GM19328 (cell line): ENCODE results near the gene CSTF1.
"Not testable (repeated sequence)": the region's sequence is repeated elsewhere in the genome, so short reads cannot be mapped to it uniquely, and the experiment has no call there.

Source experiments
- ATAC-seq: cut with Tn5 transposase; IDR thresholded peaks from one replicate; pipeline ENCODE4 v1.9.1; 2021; ENCODE audit warnings: mild to moderate bottlenecking, moderate library complexity; ENCODE audit not compliant: unreplicated experiment

The CSTF1 gene

GRCh38 chr20:56403465-56403864, 11.0 kb downstream of the CSTF1 start:
- no peak for ATAC-seq

DNA sequence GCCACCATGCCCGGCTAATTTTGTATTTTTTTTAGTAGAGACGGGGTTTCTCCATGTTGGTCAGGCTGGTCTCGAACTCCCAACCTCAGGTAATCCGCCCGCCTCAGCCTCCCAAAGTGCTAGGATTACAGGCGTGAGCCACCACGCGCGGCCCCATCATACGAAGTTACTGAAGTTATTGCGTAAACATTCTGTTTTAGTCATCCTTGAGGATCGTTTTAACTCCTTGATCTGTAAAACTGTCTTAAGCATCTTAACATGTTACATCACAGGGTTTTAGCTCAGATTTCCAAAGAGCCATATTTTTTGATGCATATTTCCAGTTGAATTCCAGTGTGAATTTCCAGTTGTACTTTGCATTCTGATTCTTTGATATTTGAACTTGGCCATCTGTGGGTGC, 12.9 kb downstream of the CSTF1 start:
- not testable (repeated sequence) for ATAC-seq

DNA sequence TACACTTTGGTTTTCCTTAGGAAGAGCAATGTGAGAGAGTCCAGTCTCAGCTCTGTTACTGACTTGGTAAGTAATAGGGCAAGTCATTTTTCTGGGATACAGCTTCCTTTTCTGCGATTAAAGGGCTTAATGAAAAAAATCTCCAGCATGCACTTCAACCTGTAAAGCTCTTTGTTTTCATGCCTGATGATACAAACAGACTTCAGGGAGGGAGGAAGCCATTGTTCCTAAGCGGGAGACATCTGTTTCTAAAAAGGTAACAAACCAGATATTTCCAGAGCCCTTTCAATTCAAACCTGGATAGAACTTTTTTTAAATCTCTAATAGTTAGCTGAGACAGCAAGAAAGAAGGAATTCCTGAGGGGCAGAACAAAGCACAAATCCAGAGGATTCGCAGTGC, 14.5 kb downstream of the CSTF1 start:
- no peak for ATAC-seq

DNA sequence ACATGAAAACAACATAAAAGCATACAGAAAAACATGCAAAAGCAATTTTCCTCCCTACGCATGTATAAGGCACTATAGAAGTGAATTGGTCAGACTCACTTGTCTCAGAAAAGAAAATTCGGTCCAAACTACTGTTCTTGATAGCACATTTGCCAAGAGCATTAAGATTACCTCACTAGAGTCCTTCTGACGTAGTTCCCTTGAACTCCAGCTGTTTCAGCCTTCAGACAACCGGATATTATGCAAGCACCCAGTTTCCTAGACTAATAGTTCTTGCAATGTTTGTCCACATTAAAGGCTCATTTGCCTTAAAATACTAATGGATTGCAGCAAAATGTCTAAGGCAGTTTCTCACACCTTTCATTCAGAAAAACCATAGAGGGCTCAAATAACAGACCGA, 17.1 kb downstream of the CSTF1 start:
- ATAC-seq, result no peak

DNA sequence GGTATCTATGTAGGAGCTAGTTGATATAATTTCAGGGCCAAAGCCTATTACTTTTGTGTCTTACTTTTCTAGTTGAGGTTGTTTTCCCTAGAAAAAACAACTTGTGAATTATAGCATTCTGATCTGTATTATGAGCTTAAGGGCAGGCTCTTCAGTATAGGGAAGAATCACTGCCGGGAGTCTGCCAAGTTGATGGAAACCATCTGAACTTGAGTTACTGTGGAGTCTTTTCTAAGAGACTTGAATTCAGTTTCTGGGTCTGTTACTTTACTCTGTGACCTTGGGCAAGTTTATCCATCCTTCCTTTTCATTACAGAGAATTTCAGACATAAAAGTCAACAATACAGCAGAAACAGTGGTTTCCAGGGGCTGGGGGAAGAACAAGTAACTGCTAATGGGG, 17.5 kb downstream of the CSTF1 start:
- ATAC-seq, result no peak

DNA sequence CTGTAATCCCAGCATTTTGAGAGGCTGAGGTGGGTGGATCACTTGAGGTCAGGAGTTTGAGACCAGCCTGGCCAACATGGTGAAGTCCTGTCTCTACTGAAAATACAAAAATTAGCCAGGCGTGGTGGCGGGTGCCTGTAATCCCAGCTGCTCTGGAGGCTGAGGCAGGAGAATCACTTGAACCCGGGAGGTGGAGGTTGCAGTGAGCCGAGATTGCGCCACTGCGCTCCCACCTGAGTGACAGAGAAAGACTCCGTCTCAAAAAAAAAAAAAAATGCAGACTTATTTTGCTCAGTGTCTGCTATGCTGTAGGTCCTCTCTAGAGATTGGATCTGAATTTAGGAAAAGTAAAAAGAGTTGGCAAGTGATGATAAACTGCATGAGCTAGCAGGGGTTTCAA, 18.8 kb downstream of the CSTF1 start:
- ATAC-seq, result not testable (repeated sequence)

- ATAC-seq, result peak; percentile 75
Measured at GRCh38 chr20:56411759-56412472, 19.5 kb downstream of the CSTF1 start, which contains the start of gene CASS4. Gene CASS4 (plus strand): TSS chr20:56412260. CDS start chr20:56412459, 199 bp downstream.

DNA sequence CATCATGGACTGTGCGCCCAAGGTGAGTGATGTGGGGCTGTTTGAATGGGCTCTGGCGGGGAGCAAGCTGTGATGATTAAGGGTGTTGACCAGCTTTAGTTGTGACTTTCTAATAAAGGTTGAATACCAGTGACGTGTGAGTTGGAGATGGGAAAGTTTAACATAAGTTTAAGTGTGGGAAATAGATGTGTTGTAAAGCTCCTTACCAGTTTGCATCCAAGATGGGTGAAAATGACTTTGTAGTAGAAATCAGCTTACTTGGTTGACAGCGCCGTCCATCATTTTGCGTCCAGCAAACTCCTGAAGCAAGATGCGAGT, 20.0 kb downstream of the CSTF1 start:
- ATAC-seq, result no peak

- ATAC-seq, result no peak
Measured at GRCh38 chr20:56412949-56413348, 20.5 kb downstream of the CSTF1 start.

DNA sequence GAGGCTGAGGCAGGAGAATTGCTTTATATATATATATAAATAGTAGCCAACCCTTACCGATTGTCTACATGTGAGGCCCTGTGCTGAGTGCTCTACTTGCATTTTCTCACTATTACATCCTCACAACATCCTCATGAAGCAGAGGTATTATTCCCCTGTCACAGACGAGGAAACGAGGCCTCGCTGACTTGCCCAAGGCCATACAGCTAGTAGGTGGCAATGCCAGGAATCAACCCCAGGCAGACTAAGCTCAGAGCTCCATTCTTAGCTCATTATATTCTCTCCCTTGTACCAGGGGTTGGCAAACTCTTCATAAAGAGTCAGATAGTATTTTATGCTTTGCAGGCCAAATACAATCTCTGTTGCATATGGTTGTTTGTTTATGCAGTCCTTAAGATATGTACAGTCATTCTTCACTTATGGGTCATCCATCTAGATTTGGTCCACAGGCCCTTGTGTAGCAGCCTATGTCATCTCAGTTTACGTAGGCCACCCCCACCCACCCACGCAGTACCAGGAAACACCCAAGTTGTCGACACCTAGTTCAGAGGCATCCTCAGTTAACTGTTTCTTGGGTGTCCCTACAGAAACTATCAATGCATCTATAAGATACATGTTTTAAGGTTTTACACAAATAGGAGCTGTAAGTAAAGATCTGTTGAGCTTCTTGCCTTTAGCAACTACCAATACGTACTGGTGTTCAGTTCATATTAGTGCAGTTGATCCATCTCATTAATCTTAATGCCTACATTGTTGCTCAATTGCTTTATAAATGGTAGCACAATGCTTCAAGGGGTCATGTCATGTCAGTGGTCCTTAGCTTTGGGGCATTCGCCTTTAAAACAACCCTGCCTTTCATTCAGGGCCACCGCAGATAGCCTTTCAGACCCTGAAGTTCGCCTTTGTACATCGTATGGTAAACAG, 22.7 kb downstream of the CSTF1 start:
- no peak for ATAC-seq

- ATAC-seq, result no peak
Measured at GRCh38 chr20:56417402-56417801, 25.0 kb downstream of the CSTF1 start.

- ATAC-seq, result no peak
Measured at GRCh38 chr20:56417911-56418310, 25.5 kb downstream of the CSTF1 start.

DNA sequence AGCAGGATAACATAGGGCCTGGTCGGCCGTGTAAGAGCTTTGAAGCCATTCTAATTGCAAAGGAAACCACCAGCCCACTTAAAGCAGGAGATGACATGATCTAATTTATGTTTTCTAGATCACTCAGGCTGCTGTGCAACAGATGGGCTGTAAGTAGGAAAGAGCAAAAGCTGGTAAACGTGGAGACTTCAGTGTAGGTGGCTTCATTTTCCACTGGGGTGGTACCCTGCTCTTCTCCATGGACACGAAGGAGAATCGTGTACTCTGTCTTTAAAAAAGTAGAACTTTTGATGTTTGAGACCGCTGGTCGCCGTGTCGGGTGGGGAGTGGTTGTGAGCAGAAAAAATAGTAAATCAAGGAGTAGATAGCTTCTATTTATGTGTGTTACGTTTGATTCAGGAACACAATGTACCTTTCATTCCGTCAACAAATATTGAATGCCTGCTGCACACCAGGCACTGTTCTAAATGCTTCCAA, 26.0 kb downstream of the CSTF1 start:
- ATAC-seq, result no peak

DNA sequence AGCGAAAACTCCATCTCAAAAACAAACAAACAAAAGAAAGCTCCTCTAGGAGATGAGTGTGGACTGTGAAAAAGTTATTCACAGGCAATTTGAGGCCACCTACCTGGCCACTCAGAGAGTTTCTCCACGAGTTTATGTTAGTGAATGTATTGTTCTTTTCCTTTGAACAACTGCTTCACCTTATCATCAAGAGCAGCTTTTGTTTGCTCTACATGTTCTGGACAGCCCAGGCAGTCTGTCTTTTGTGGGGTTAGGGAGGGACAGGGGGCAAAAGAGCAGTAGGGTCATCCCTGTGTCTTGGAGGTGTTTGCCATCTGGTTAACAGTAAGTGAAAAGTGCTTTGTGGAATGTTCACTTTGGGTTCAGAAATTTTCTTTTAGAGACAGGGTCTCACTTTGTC, 27.6 kb downstream of the CSTF1 start:
- no peak for ATAC-seq

DNA sequence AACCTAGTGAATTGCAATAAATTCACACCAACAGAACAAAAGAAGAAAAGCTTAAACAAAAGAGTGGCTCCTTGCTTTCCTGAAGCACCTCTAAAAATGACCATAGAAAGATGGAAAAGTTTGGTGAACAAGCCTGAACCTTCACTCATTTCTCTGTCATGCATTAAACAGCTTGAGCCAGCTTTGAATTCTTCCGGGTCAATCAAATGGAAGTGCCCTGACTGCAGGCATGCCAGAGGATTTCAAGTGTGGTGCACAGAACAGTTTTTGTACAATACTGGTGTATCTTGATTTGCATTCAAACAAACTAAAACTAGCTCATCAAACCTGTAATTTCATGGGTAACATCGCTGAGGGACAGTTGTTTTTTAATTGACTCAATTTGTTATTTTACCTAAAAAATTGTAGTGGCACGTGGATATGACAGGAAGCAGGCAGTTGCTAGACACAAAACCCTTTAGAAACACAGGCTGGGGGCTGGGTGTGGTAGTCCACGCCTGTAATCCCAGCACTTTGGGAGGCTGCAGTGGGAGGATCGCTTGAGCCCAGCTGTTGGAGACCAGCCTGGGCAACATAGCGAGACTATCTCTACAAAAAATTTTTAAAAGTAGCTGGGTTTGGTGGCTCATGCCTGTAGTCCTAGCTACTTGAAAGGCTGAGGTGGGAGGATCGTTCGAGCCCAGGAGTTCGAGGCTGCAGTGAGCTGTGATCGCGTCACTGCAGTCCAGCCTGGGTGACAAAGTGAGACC, 28.7 kb downstream of the CSTF1 start:
- ATAC-seq, result no peak

DNA sequence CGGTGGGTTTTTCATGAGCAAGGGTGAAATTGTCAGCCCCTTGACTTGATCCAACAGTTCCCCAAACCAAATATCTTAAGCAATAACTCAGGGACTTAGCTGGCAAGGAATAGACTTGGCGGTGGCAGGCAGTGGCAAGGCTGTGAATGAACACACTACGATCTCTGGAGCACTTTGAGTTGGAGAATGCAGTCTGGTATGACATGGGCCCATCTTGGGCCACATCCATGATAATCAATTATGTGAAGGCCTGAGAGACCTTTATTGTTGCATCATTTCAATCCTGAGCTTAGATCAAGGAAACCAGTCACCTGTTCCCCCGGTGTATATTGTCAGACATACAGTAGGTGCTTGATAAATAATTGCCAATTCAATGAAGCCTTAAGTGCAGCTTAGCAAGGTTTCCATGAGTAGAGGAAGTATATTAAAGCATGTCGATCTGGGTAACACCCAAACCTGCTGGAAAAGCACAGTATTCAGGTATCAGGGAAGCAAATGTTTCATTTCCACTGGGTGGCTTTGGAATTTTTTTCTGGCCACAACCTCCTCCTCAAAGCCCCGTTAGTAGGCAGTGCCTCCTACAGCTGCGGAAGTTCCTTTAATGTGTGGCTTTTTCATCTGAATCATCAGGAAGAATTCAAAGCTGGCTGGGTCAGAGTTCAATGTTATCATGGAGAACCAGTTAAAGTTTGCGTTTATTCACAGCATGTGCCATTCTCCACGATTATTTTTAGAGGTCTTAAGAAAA, 29.8 kb downstream of the CSTF1 start:
- ATAC-seq, result no peak

DNA sequence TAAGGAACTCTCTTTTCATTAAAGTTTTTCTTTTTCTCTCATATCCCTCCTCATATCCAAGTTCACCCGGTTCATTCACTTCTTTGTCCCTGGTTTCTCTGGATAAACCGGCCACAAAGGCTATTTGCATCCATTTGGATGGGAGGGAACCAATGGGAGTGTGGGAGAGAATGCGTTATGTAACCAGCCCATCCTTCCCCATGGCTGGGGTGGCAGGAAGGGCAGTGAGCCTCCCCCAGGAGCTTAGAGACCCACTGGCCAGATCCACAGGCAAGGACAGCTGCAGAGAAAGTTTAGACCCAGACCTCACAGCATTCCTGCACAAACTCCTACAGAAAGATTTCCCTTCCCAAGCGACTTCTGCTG, 30.4 kb downstream of the CSTF1 start:
- no peak for ATAC-seq

GRCh38 chr20:56423211-56423610, 30.8 kb downstream of the CSTF1 start:
- ATAC-seq, result no peak

- no peak for ATAC-seq
Measured at GRCh38 chr20:56423886-56424285, 31.4 kb downstream of the CSTF1 start.

GRCh38 chr20:56424931-56425330, 32.5 kb downstream of the CSTF1 start:
- no peak for ATAC-seq

DNA sequence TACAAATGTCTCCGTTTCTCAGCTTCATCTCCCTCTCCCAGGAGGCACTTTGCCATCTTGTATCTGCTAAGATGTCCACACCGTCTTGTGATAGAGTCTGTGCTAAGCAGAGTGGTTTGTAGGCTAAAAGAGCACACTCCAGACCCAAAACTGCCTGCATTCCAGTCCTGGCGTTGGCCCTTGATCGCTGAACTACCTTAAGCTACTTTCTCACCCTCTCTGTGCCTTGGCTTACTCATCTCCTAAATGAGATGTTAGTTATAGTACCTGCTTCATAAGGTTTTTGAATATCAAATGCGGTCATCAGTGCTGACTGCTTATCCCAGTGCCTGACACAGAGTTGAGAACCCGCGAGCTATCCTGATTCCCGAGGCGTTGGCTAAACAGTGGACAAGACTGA, 33.6 kb downstream of the CSTF1 start:
- no peak for ATAC-seq
